ENCODE measurements around the gene PXDC1. TPM values are rescaled to one million over a fixed set of nuclear protein-coding genes. Genes with fewer than 3 reads are reported as not detected.

The PXDC1 gene
- total RNA-seq, 2 experiments from 2014 or later, result 0.29 to 0.36 TPM

GRCh38 chr6:3751730-3752530 is 417 bp upstream of the PXDC1 start:
- peak; percentile 84 for ATAC-seq
- ChIA-PET CTCF (interaction anchor here (1.3 kb wide), 1 partner anchor 226 kb away, joined by 5 read pairs; no protein-coding TSS in a partner anchor), POLR2A (no interaction called here)
- H3K36me3 Mint-ChIP-seq (ENCODE audit: low read depth), result no peaks in the 10 kb centered on the region
- H3K9me3 Mint-ChIP-seq, result no peaks in the 10 kb centered on the region
- peak; percentile 41 for TF ChIP-seq CTCF (IDR thresholded peaks at IDR 0.05)
- peak overlapping the region; percentile 43 for H3K4me3 Mint-ChIP-seq
- peak; percentile 80 for DNase-seq
- H3K27me3 Mint-ChIP-seq, result peaks cover 34% of the 10 kb centered on the region
- intact Hi-C loops (cut with micrococcal nuclease), result no loop called here
- H3K27ac Mint-ChIP-seq, result no peak overlapping the region
- no peaks in the 10 kb centered on the region for H3K4me1 Mint-ChIP-seq (ENCODE audit: low read depth)

GRCh38 chr6:3750317-3751076 is 1.0 kb downstream of the PXDC1 start:
- no peak for TF ChIP-seq CTCF (IDR thresholded peaks at IDR 0.05)
- H3K27me3 Mint-ChIP-seq, result peaks cover 34% of the 10 kb centered on the region
- ATAC-seq, result no peak
- H3K4me3 Mint-ChIP-seq, result peak overlapping the region; percentile 12
- no peaks in the 10 kb centered on the region for H3K4me1 Mint-ChIP-seq (ENCODE audit: low read depth)
- H3K36me3 Mint-ChIP-seq (ENCODE audit: low read depth), result no peaks in the 10 kb centered on the region
- no peak overlapping the region for H3K27ac Mint-ChIP-seq
- no peak for DNase-seq
- intact Hi-C loops (cut with micrococcal nuclease), result no loop called here
- no peaks in the 10 kb centered on the region for H3K9me3 Mint-ChIP-seq
- CTCF ChIA-PET, result interaction anchor here (1.0 to 8.4 kb wide), 7 partner anchors 18 to 258 kb away, joined by 3 to 62 read pairs (median 14); no protein-coding TSS in a partner anchor
- POLR2A ChIA-PET, result no interaction called here

- peak overlapping the region; percentile 12 for H3K4me3 Mint-ChIP-seq
- CTCF ChIA-PET, result interaction anchor here (1.0 to 8.4 kb wide), 7 partner anchors 18 to 258 kb away, joined by 3 to 62 read pairs (median 14); no protein-coding TSS in a partner anchor
- no peaks in the 10 kb centered on the region for H3K9me3 Mint-ChIP-seq
Measured at GRCh38 chr6:3749977-3750316, 1.6 kb downstream of the PXDC1 start.

GRCh38 chr6:3749067-3749841 is 2.3 kb downstream of the PXDC1 start:
- Mint-ChIP-seq H3K27me3 (peaks cover 30% of the 10 kb centered on the region), H3K27ac (no peak overlapping the region), H3K9me3 (no peaks in the 10 kb centered on the region), H3K36me3 (ENCODE audit: low read depth) (no peaks in the 10 kb centered on the region), H3K4me3 (no peak overlapping the region), H3K4me1 (ENCODE audit: low read depth) (no peaks in the 10 kb centered on the region)
- ATAC-seq (no peak), DNase-seq (no peak)
- intact Hi-C loops (cut with micrococcal nuclease), result no loop called here
- ChIA-PET CTCF (interaction anchor here (0.7 to 8.4 kb wide), 15 partner anchors 10 to 272 kb away, joined by 3 to 62 read pairs (median 3); partner anchors contain the start of gene FAM50B), POLR2A (no interaction called here)
- no peak for TF ChIP-seq CTCF (IDR thresholded peaks at IDR 0.05)

More at GRCh38 chr6:3749977-3750316, 1.6 kb downstream of the PXDC1 start:
- H3K36me3 Mint-ChIP-seq (ENCODE audit: low read depth), result no peaks in the 10 kb centered on the region
- ATAC-seq, result no peak
- no peak for TF ChIP-seq CTCF (IDR thresholded peaks at IDR 0.05)
- H3K4me1 Mint-ChIP-seq (ENCODE audit: low read depth), result no peaks in the 10 kb centered on the region
- POLR2A ChIA-PET, result no interaction called here
- H3K27me3 Mint-ChIP-seq, result peaks cover 32% of the 10 kb centered on the region
- DNase-seq, result no peak
- H3K27ac Mint-ChIP-seq, result no peak overlapping the region
- intact Hi-C loops (cut with micrococcal nuclease), result no loop called here
